KMS-11 (cell line): ENCODE measurements around the gene IQCM.

ENCODE experiments used
- H2AFZ ChIP-seq: fragments of 200-600 bp; sonication (generic); 2 replicates; pipeline ENCODE4 v1.6.1; 2016; ENCODE audit warnings: antibody characterized with exemption, mixed run types, low read depth
- H3K27ac ChIP-seq: fragments of 200-600 bp; sonication (generic); 2 replicates; pipeline ENCODE4 v1.6.1; 2016; ENCODE audit warnings: mild to moderate bottlenecking, mixed run types
- H3K27me3 ChIP-seq: fragments of 200-600 bp; sonication (generic); 2 replicates; pipeline ENCODE4 v1.6.1; 2017; ENCODE audit warnings: mild to moderate bottlenecking, low read depth, mixed run types, moderate library complexity; ENCODE audit not compliant: insufficient read depth
- H3K36me3 ChIP-seq: fragments of 200-600 bp; sonication (generic); 2 replicates; pipeline ENCODE4 v1.6.1; 2017; ENCODE audit warnings: mild to moderate bottlenecking, mixed run types; ENCODE audit not compliant: insufficient read depth
- H3K4me1 ChIP-seq: fragments of 200-600 bp; sonication (generic); 2 replicates; pipeline ENCODE4 v1.6.1; 2016; ENCODE audit warnings: mild to moderate bottlenecking, low read depth, mixed run types; ENCODE audit not compliant: poor library complexity, severe bottlenecking
- H3K4me2 ChIP-seq: fragments of 200-600 bp; sonication (generic); 2 replicates; pipeline ENCODE4 v1.7.0; 2016; ENCODE audit warnings: mild to moderate bottlenecking, mixed run types
- H3K4me3 ChIP-seq: fragments of 200-600 bp; sonication (generic); IDR thresholded peaks from 2 replicates; pipeline ENCODE4 v1.6.1; 2017; ENCODE audit warnings: low read depth, low read length, mixed read lengths; ENCODE audit not compliant: insufficient read depth
- H3K79me2 ChIP-seq: fragments of 200-600 bp; sonication (generic); 2 replicates; pipeline ENCODE4 v1.6.1; 2016; ENCODE audit warnings: low read depth, mixed run types; ENCODE audit not compliant: insufficient read depth
- H3K9ac ChIP-seq: fragments of 200-600 bp; sonication (generic); 2 replicates; pipeline ENCODE4 v1.6.1; 2016; ENCODE audit warnings: mild to moderate bottlenecking, mixed run types
- H4K20me1 ChIP-seq: fragments of 200-600 bp; sonication (generic); 2 replicates; pipeline ENCODE4 v1.6.1; 2016; ENCODE audit warnings: mild to moderate bottlenecking, mixed run types; ENCODE audit not compliant: insufficient read depth
- TF ChIP-seq, protein P1 (sequence below): fragments of 200-600 bp; sonication (generic); conservative IDR thresholded peaks from 2 replicates; pipeline ENCODE4 v1.6.1; 2017; ENCODE audit warnings: low read depth, mild to moderate bottlenecking, antibody characterized with exemption, low read length, moderate library complexity, mixed read lengths

The IQCM gene

DNA sequence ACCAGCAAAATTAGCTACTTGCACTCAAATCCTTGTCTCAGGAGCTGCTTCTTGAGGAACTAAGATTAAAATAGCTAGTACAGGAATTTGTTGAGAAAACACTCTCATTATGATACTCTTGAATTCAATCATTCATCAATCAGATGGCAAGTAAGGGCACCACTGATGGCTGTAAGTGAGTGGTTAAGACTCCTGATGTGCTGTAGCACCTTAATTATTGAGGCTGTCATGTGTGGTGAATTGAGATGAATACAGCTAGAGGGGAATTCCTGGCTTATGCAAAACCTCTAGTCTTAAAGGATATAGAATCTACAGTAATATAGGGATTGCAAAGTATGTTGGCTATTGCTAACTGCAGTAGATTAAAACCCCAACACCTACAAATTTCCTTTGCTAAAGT, 509.1 kb downstream of the IQCM start:
- Histone ChIP-seq H3K27me3 (no peaks in the 10 kb centered on the region), H2AFZ (no peak overlapping the region), H3K36me3 (no peaks in the 10 kb centered on the region), H3K79me2 (no peaks in the 10 kb centered on the region), H3K4me3 (no peak overlapping the region), H3K27ac (no peak overlapping the region), H3K4me1 (no peaks in the 10 kb centered on the region), H4K20me1 (no peaks in the 10 kb centered on the region), H3K9ac (no peak overlapping the region), H3K4me2 (no peak overlapping the region)
- TF ChIP-seq, protein P1, sequence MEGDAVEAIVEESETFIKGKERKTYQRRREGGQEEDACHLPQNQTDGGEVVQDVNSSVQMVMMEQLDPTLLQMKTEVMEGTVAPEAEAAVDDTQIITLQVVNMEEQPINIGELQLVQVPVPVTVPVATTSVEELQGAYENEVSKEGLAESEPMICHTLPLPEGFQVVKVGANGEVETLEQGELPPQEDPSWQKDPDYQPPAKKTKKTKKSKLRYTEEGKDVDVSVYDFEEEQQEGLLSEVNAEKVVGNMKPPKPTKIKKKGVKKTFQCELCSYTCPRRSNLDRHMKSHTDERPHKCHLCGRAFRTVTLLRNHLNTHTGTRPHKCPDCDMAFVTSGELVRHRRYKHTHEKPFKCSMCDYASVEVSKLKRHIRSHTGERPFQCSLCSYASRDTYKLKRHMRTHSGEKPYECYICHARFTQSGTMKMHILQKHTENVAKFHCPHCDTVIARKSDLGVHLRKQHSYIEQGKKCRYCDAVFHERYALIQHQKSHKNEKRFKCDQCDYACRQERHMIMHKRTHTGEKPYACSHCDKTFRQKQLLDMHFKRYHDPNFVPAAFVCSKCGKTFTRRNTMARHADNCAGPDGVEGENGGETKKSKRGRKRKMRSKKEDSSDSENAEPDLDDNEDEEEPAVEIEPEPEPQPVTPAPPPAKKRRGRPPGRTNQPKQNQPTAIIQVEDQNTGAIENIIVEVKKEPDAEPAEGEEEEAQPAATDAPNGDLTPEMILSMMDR, result no peak
